Keratinocyte (primary cell): ENCODE results near the gene TSHZ2. TPM values are rescaled to one million over a fixed set of nuclear protein-coding genes. Genes with fewer than 3 reads are reported as not detected.

Experiments
- DNase-seq: peaks from one replicate; pipeline ENCODE4 v3.0.0-alpha.2; 2011; ENCODE audit warnings: low read depth, missing footprints, low spot score
- FAIRE-seq: peaks from 2 replicates; lab custom pipeline; 2011; peaks lifted over from hg19 to GRCh38; lab: Jason Lieb, UNC
- H2AFZ ChIP-seq: 2 replicates; pipeline ENCODE4 v1.6.0; 2012; ENCODE audit warnings: low read length, control low read depth, inconsistent platforms; ENCODE audit not compliant: control insufficient read depth
- H3K27ac ChIP-seq: 2 replicates; pipeline ENCODE4 v1.5.1; 2011; ENCODE audit warnings: low read length; ENCODE audit not compliant: control insufficient read depth, insufficient read depth
- H3K27me3 ChIP-seq: 3 replicates; pipeline ENCODE4 v1.6.0; 2011; ENCODE audit warnings: low read length; ENCODE audit not compliant: control insufficient read depth, insufficient read depth; ENCODE audit errors: extremely low read depth
- H3K36me3 ChIP-seq, 2 experiments: 2 replicates in 1 of 2; 3 replicates in 1 of 2; pipeline ENCODE4 v1.5.1; 2011; ENCODE audit warnings: low read length in 2 of 2, mild to moderate bottlenecking in 1 of 2; ENCODE audit not compliant: control insufficient read depth in 2 of 2, insufficient read depth in 2 of 2; ENCODE audit errors: extremely low read depth in 1 of 2
- H3K4me1 ChIP-seq: 3 replicates; pipeline ENCODE4 v1.5.1; 2011; ENCODE audit warnings: low read length; ENCODE audit not compliant: control insufficient read depth, insufficient read depth; ENCODE audit errors: extremely low read depth
- H3K4me2 ChIP-seq: 3 replicates; pipeline ENCODE4 v1.6.0; 2011; ENCODE audit warnings: low read depth, low read length; ENCODE audit not compliant: control insufficient read depth, insufficient read depth; ENCODE audit errors: extremely low read depth
- H3K4me3 ChIP-seq, 3 experiments: fragments of 200-600 bp in 1 of 3; sonication (generic) in 1 of 3; 2 replicates in 2 of 3; 3 replicates in 1 of 3; pipeline ENCODE4 v1.5.1; 2011 to 2016; ENCODE audit warnings: low read length in 3 of 3, mild to moderate bottlenecking in 3 of 3, control low read depth in 2 of 3, inconsistent platforms in 1 of 3, low read depth in 1 of 3, mixed read lengths in 1 of 3, mixed run types in 1 of 3, moderate library complexity in 1 of 3; ENCODE audit not compliant: control insufficient read depth in 2 of 3, insufficient read depth in 2 of 3; ENCODE audit errors: extremely low read depth in 1 of 3
- H3K79me2 ChIP-seq: 2 replicates; pipeline ENCODE4 v1.6.0; 2012; ENCODE audit warnings: low read length; ENCODE audit not compliant: control insufficient read depth, insufficient read depth
- H3K9ac ChIP-seq: 3 replicates; pipeline ENCODE4 v1.6.0; 2011; ENCODE audit warnings: low read length; ENCODE audit not compliant: control insufficient read depth, insufficient read depth; ENCODE audit errors: extremely low read depth
- H3K9me1 ChIP-seq: 3 replicates; pipeline ENCODE4 v1.6.0; 2011; ENCODE audit warnings: low read length; ENCODE audit not compliant: control insufficient read depth, insufficient read depth; ENCODE audit errors: extremely low read depth
- H3K9me3 ChIP-seq: 2 replicates; pipeline ENCODE4 v1.5.1; 2012; ENCODE audit warnings: low read depth, low read length; ENCODE audit not compliant: control insufficient read depth
- H4K20me1 ChIP-seq: 3 replicates; pipeline ENCODE4 v1.6.0; 2011; ENCODE audit warnings: low read length; ENCODE audit not compliant: control insufficient read depth, insufficient read depth; ENCODE audit errors: extremely low read depth
- EZH2 ChIP-seq: IDR thresholded peaks from one replicate; pipeline ENCODE4 v1.6.1; 2012; ENCODE audit warnings: inconsistent platforms, mild to moderate bottlenecking, low read length, moderate library complexity
- dilution Hi-C: fragments of 300-500 bp; cut with MboI; formaldehyde crosslinking; loops from one replicate; pipeline ENCODE4 v1.7.0; 2020; ENCODE audit warnings: low sequenced_read_pairs; ENCODE audit not compliant: extremely low pct_ligation_motif_present
- polyA plus RNA-seq, 5 experiments: library from polyadenylated mRNA; depleted of rRNA in 3 of 5; stranded (reverse) in 3 of 5; stranded (forward) in 1 of 5; unstranded in 1 of 5; fragments of >200 nt; gene quantifications; 1 replicate in 1 of 5; 2 replicates in 3 of 5; 3 replicates in 1 of 5; pipeline versions ENCODE4 v1.2.1 to v1.2.3, GENCODE V29; 2011 to 2012; ENCODE audit warnings: missing spikeins in 2 of 5, low read depth in 1 of 5, low replicate concordance in 1 of 5
- TF ChIP-seq, protein P1 (sequence below), 3 experiments: IDR thresholded peaks in 1 of 3; conservative IDR thresholded peaks in 1 of 3; optimal IDR thresholded peaks in 1 of 3; 2 replicates in 2 of 3; 3 replicates in 1 of 3; pipeline versions ENCODE3 to v1.5.1; 2011; ENCODE audit warnings: low read length in 3 of 3, mild to moderate bottlenecking in 3 of 3, moderate library complexity in 2 of 3, control low read depth in 1 of 3, inconsistent platforms in 1 of 3; ENCODE audit not compliant: insufficient read depth in 2 of 3; ENCODE audit errors: extremely low read depth in 1 of 3

The TSHZ2 gene
- polyA plus RNA-seq, 1 donor (not counting 4 experiments of a cell fraction or from before 2014, with no cell fraction given) = 1.1 TPM

DNA sequence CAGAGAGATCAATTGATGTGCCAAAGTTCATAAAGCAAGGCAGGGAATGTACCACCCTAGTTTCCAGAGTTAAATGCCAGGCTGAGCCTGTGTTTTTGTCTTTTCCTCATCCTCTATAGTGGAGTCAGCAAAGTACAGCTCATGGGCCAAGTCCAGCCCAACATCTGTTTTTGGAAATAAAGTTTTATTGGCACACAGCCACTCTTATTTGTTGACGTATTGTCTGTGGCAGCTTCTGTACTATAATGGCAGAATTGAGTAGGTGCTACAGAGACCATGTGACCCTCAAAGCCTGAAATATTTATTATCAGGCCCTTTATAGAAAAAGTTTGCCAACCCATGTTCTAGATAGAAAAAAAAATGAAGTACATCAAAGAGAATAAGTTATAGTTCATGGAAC is 187.0 kb downstream of the TSHZ2 start:
- Histone ChIP-seq H3K9me1 (no peaks in the 10 kb centered on the region), H3K4me3 (no peak overlapping the region), H2AFZ (no peak overlapping the region), H3K27me3 (no peaks in the 10 kb centered on the region), H3K27ac (no peak overlapping the region), H4K20me1 (no peaks in the 10 kb centered on the region), H3K79me2 (no peaks in the 10 kb centered on the region), H3K4me2 (no peak overlapping the region), H3K36me3 (no peaks in the 10 kb centered on the region), H3K9me3 (no peaks in the 10 kb centered on the region), H3K9ac (no peak overlapping the region), H3K4me1 (peaks cover 15% of the 10 kb centered on the region)
- DNase-seq = no peak
- no peak for FAIRE-seq
- TF ChIP-seq EZH2 = no peak
- TF ChIP-seq, protein P1, sequence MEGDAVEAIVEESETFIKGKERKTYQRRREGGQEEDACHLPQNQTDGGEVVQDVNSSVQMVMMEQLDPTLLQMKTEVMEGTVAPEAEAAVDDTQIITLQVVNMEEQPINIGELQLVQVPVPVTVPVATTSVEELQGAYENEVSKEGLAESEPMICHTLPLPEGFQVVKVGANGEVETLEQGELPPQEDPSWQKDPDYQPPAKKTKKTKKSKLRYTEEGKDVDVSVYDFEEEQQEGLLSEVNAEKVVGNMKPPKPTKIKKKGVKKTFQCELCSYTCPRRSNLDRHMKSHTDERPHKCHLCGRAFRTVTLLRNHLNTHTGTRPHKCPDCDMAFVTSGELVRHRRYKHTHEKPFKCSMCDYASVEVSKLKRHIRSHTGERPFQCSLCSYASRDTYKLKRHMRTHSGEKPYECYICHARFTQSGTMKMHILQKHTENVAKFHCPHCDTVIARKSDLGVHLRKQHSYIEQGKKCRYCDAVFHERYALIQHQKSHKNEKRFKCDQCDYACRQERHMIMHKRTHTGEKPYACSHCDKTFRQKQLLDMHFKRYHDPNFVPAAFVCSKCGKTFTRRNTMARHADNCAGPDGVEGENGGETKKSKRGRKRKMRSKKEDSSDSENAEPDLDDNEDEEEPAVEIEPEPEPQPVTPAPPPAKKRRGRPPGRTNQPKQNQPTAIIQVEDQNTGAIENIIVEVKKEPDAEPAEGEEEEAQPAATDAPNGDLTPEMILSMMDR (optimal IDR thresholded peaks at IDR 0.05 in 1 of 3, IDR thresholded peaks at IDR 0.05 in 1 of 3, conservative IDR thresholded peaks at IDR 0.05 in 1 of 3; ENCODE audit: extremely low read depth in 1 of 3, insufficient read depth in 2 of 3, low read length in 3 of 3) = no peak
- dilution Hi-C loops = no loop called here

DNA sequence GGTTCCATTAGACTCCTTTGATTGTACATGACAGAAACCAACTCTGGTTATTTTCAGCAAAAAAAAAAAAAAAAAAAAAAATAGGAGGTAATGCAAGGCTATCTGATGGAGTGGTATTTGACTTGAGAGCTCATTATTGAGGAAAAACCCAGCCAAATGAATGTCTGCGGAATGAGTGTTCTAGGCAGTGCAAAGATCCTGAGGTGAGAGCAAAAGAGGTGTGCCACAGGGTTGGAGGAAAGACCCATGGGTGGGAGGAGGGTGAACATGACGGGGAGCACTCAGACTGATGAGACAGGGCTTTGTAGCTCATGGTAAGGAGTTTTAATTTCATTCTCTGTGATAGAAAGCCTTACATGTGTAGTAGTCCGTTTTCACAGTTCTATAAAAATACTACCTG is 188.9 kb downstream of the TSHZ2 start:
- peaks cover 15% of the 10 kb centered on the region for H3K4me1 ChIP-seq
- H3K9me1 ChIP-seq = no peaks in the 10 kb centered on the region
- H3K9me3 ChIP-seq = no peaks in the 10 kb centered on the region
- H3K79me2 ChIP-seq = no peaks in the 10 kb centered on the region
- DNase-seq (no peak), FAIRE-seq (no peak)
- H3K27ac ChIP-seq = no peak overlapping the region
- no peak overlapping the region for H3K4me2 ChIP-seq
- H3K36me3 ChIP-seq = no peaks in the 10 kb centered on the region
- no peaks in the 10 kb centered on the region for H3K27me3 ChIP-seq
- H3K4me3 ChIP-seq = no peak overlapping the region
- H4K20me1 ChIP-seq = no peaks in the 10 kb centered on the region
- H2AFZ ChIP-seq = no peak overlapping the region
- TF ChIP-seq EZH2 = no peak
- TF ChIP-seq, protein P1 (optimal IDR thresholded peaks at IDR 0.05 in 1 of 3, IDR thresholded peaks at IDR 0.05 in 1 of 3, conservative IDR thresholded peaks at IDR 0.05 in 1 of 3; ENCODE audit: extremely low read depth in 1 of 3, insufficient read depth in 2 of 3, low read length in 3 of 3) = no peak
- no peak overlapping the region for H3K9ac ChIP-seq
- dilution Hi-C loops = no loop called here
